Measurements from ENCODE around the gene SMURF2.
"Not testable (repeated sequence)": the region's sequence is repeated elsewhere in the genome, so short reads cannot be mapped to it uniquely, and the experiment has no call there.

Gene SMURF2

GRCh38 chr17:64661976-64662773, at the start of gene SMURF2:
SMURF2 (minus strand) TSS chr17:64662307; CDS start chr17:64661880, 427 bp downstream.
- peak; percentile 62 for DNase-seq (ENCODE audit: low read depth)

- no peak for DNase-seq (ENCODE audit: low read depth)
Measured at GRCh38 chr17:64709481-64709880, 47.4 kb upstream of the SMURF2 start.

DNA sequence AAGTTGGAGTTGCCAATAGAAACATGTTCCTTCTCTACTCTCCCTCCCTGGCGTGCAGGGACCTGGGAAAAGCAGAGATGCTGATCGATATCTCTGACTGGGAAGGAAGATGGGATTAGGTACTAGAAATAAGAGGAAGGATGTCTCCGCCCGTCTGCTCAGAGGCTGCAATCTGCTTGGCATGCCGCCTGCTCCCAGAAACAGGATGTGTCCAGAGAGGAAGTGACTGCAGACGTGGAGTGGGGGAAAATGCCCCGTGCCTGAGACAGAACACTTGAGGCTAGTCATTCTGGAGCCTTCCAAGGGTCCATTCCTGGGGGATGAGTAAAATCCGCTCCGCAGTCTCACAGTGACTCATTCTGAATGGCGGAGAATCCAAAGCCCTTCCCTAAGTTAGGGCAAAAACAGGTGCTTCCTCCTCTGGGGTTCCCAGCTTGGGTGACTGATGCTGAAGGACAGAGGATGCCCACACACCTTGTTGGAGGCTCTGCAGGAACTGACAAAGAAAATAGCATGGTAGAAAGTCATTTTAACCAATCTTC, 45.0 kb upstream of the SMURF2 start:
- DNase-seq (ENCODE audit: low read depth), result no peak

GRCh38 chr17:64706224-64707049, 44.3 kb upstream of the SMURF2 start:
- DNase-seq (ENCODE audit: low read depth), result no peak

DNA sequence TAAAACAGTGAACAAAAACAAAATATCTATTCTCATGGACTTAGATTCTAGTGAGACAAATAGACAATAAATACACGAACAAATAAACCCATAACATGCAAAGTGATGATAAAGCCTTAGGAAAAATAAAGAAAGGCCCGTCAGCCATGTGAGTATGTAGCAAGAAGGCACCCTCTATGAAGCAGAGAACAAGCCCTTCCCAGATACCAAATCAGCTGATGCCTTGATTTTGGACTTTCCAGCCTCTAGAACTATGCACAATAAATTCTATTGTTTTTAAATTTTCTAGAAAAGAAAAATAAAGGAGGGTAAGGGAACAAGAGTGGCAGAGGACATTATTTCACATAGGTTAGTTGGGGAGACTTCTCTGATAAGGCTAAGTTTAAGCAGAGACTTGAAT, 40.7 kb upstream of the SMURF2 start:
- no peak for DNase-seq (ENCODE audit: low read depth)

DNA sequence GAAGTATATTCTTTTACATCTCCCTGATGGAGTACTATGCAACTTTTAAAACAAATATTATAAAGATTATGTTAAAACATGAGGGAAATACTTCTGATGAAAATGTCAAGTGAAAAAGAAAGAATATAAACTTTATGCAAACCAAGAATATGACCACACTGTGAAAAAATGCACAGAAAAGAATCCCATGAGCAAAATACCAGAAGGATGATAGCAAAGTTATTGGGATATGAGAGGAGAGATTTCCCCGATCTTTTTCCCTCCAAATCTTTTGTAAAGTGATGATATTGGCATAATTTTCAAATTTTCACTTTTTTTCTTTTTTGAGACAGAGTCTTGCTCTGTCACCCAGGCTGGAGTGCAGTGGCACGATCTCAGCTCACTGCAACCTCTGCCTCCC, 36.6 kb upstream of the SMURF2 start:
- no peak for DNase-seq (ENCODE audit: low read depth)

- DNase-seq (ENCODE audit: low read depth), result no peak
Measured at GRCh38 chr17:64694207-64694606, 32.1 kb upstream of the SMURF2 start.

- DNase-seq (ENCODE audit: low read depth), result no peak
Measured at GRCh38 chr17:64692187-64692586, 30.1 kb upstream of the SMURF2 start.

- DNase-seq (ENCODE audit: low read depth), result no peak
Measured at GRCh38 chr17:64689106-64689505, 27.0 kb upstream of the SMURF2 start.

DNA sequence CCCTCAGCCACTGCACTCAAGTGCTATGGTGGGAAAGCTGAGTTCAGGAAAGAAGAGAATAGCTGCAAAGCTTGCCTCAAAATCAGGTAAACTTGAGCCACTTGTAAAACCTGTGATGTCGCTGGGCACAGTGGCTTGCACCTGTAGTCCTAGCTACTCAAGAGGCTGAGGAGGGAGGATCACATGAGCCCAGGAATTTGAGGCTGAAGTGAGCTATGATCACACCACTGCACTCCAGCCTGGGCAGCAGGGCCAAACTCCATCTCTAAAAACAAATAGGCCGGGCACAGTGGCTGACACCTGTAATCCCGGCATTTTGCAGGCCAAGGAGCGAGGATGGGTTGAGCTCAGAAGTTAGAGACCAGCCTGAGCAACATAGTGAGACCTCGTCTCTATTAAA, 26.4 kb upstream of the SMURF2 start:
- no peak for DNase-seq (ENCODE audit: low read depth)

GRCh38 chr17:64687961-64688360, 25.9 kb upstream of the SMURF2 start:
- DNase-seq (ENCODE audit: low read depth), result no peak

DNA sequence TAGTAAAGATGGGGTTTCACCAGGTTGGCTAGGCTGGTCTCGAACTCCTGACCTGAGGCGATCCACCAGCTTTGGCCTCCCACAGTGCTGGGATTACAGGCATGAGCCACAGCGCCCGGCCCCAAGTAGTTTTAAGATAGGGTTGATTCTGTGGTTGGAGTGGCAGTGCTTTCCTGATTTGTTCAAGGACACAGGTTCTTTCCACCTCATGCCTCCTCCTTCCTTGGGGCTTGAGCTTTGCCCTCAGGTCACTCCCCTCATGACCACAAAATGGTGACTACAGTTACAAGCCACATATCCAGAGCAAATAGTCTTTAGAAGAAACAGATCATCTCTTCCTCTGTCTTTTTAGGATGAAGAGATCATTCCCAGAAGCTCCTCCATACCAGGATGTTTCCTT, 25.3 kb upstream of the SMURF2 start:
- DNase-seq (ENCODE audit: low read depth), result no peak

DNA sequence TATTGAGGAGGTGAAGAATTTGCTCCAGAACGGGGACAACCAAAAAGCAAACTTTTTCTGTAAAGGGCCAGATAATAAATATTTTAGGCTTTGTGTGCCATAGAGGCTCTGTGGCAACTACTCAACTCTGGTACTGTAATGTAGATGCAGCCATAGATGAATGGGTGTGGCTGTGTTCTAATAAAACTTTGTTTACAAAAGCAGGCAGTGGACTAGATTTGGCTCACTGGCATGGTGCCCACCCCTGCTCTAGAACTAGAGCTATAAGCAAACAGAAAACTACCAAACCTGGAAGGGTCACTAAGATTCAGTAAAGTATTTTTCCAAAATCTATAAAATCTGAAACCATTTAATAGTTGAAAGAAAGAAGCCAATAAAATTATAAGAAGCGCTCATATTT, 24.6 kb upstream of the SMURF2 start:
- no peak for DNase-seq (ENCODE audit: low read depth)

- DNase-seq (ENCODE audit: low read depth), result no peak
Measured at GRCh38 chr17:64685705-64686104, 23.6 kb upstream of the SMURF2 start.

DNA sequence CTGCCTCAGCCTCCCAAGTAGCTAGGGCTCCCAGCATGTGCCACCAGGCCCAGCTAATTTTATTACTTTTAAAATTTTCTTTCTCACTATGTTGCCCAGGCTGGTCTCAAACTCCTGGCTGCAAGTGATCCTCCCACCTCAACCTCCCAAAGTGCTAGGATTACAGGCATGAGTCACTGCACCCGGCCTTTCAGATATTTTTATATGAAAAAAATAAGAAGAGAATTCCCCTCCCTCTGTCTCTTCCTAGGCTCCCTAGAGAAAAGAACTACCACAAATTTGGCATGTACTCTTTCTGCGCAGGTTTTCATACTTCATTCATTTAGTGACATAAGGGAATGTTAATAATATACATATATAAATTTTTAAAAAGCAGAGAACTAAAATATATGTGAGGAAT, 21.7 kb upstream of the SMURF2 start:
- no peak for DNase-seq (ENCODE audit: low read depth)

DNA sequence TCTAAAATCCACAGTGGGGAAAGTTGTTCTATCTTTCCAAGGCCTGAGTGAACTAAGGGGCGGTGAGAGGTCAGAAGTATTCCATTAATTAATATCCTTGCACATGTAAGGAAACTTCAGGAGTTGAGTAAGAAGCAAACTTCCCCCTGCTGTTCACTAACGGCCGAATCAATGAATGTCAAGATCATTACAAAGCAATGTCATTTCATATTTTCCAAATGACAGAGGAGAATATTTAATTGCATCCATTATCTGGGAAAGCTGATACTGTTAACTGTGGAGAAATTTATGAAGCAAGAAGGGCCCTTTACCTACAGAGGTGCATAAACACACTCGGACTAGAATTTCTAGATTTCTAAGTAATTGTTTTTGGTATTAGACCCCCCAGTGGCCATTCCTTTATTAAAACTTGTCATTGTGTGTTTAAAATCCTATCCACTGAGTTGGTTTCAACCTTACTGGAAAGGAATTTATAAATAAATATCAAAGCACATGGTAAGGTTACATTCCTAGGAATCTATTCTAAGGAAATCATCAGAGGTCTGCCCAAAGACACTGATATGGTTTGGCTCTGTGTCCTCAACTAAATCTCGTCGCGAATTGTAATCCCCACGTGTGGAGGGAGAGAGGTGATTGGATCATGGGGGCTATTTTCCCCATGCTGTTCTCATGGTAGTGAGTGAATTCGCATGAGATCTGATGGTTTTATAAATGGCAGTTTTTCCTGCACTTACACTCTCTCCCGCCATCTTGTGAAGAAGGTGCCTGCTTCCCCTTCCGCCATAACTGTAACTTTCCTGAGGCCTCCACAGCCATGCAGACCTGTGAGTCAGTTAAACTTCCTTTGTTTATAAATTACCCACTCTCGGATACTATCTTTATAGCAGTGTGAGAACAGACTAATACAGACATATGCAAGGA, 20.4 kb upstream of the SMURF2 start:
- no peak for DNase-seq (ENCODE audit: low read depth)

- DNase-seq (ENCODE audit: low read depth), result no peak
Measured at GRCh38 chr17:64679710-64680216, 17.7 kb upstream of the SMURF2 start.

DNA sequence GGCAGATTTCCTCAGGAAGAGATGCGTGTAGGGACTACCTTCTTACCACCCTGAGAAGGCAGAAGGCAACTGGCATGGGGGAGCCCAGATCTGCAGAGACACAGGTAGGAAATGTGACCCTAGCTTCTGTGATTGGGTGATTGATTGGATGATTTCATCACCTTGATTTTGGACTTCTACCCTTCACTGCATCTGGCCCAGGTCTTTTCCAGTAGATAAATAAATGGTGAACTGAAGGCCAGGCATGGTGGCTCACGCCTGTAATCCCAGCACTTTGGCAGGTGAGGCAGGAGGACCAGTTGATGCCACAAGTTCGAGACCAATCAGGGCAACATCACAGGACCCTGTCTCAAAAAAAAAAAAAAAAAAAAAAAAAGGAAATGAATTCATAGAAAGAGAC, 14.7 kb upstream of the SMURF2 start:
- DNase-seq (ENCODE audit: low read depth), result no peak

- DNase-seq (ENCODE audit: low read depth), result not testable (repeated sequence)
Measured at GRCh38 chr17:64670843-64671590, 8.9 kb upstream of the SMURF2 start.

DNA sequence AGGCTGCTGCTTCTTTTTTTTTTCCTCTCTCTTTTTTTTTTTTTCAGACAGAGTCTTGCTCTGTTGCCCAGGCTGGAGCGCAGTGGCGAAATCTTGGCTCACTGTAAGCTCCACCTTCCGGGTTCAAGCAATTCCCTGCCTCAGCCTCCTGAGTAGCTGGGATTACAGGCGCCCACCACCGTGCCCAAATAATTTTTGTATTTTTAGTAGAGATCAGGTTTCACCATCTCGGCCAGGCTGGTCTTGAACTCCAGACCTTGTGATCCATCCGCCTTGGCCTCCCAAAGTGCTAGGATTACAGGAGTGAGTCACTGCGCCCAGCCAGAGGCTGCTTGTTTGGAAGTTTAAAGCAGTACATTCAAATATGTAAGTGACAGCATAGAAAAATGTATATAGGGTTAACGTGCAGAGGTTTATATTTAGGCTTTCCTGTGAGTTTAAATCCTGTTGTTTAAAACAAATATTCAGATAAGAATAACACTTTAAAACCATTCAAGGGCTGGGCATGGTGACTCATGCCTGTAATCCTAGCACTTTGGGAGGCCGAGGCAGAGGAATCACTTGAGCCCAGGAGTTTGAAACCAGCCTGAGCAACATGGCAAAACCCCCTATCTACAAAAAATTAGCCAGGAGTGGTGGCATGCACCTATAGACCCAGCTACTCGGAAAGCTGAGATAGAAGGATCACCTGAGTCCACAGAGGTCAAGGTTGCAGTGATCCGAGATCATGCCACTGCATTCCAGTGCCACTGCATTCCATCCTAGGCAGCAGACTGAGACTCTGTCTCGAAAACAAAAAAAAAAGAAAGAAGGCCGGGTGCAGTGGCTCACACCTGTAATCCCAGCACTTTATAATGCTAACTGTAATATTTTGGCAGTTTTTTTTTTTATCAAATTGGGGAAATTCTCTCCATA, 6.0 kb upstream of the SMURF2 start:
- DNase-seq (ENCODE audit: low read depth), result not testable (repeated sequence)
